K562 (cell line): Measurements from ENCODE around the gene STAU1. TPM values are rescaled to one million over a fixed set of nuclear protein-coding genes. Genes with fewer than 3 reads are reported as not detected.
A peak's percentile ranks its signal among the peaks of the same experiment; 100 is the strongest.

Experiments used
- BCOR ChIP-seq: fragments of 450-650 bp; IDR thresholded peaks from 2 replicates; pipeline ENCODE4 v1.6.1; 2016
- CHD7 ChIP-seq: fragments of 200-600 bp; sonication (generic); IDR thresholded peaks from one replicate; pipeline ENCODE4 v1.6.1; 2012; ENCODE audit warnings: mild to moderate bottlenecking, low read depth, low read length, inconsistent platforms
- E2F5 ChIP-seq: sonication (generic); formaldehyde crosslinking; IDR thresholded peaks from 2 replicates; pipeline ENCODE4 v1.8.0; 2022; ENCODE audit warnings: mild to moderate bottlenecking, missing genetic modification reagents
- NRF1 ChIP-seq, 2 experiments: fragments of 450-650 bp; IDR thresholded peaks in 1 of 2; conservative IDR thresholded peaks in 1 of 2; 2 replicates each; pipeline ENCODE4 v1.6.1; 2014; ENCODE audit warnings: mild to moderate bottlenecking in 2 of 2
- RAD51 ChIP-seq: fragments of 450-650 bp; IDR thresholded peaks from 2 replicates; pipeline ENCODE4 v1.7.1; 2016; ENCODE audit warnings: low read depth, mild to moderate bottlenecking, borderline replicate concordance
- SOX6 ChIP-seq: fragments of 450-650 bp; IDR thresholded peaks from 2 replicates; pipeline ENCODE4 v1.6.1; 2014; ENCODE audit warnings: mild to moderate bottlenecking
- TAF9B ChIP-seq: fragments of 450-650 bp; IDR thresholded peaks from 2 replicates; pipeline ENCODE4 v1.6.1; 2018; ENCODE audit warnings: mild to moderate bottlenecking; ENCODE audit not compliant: partially characterized antibody
- ZNF324 ChIP-seq: fragments of 250-450 bp; sonication (Bioruptor Pico); IDR thresholded peaks from 2 replicates; pipeline ENCODE4 v1.4.0; 2020; ENCODE audit warnings: mild to moderate bottlenecking
- ZNF592 ChIP-seq: fragments of 450-650 bp; IDR thresholded peaks from 2 replicates; pipeline ENCODE4 v1.6.1; 2017; ENCODE audit warnings: antibody characterized with exemption, mild to moderate bottlenecking
- polyA plus RNA-seq, 8 experiments: library from polyadenylated mRNA; depleted of rRNA in 4 of 8; stranded (reverse) in 5 of 8; unstranded in 3 of 8; fragments of >200 nt; fragmentation: Nextera tagmentation in 2 of 8; fragmentation: Illumina TruSeq in 1 of 8; extraction: Ambion mirVana in 2 of 8; extraction: Trizol in 1 of 8; gene quantifications; 2 replicates each; pipeline versions ENCODE4 v1.2.1 to v1.2.3, GENCODE V29; 2011 to 2014; ENCODE audit warnings: inconsistent platforms in 1 of 8, missing spikeins in 1 of 8
- total RNA-seq, 7 experiments: library from RNA; depleted of rRNA in 6 of 7; stranded (reverse); fragments of >200 nt in 6 of 7; fragmentation: Illumina TruSeq in 2 of 7; extraction: Trizol in 2 of 7; gene quantifications; 2 replicates each; pipeline versions ENCODE4 v1.2.1 to v1.2.3, GENCODE V29; 2011 to 2021; ENCODE audit warnings: low replicate concordance in 1 of 7

Gene STAU1
- total and polyA plus RNA-seq, 9 of the 15 experiments (the other 6 are each of a cell fraction or from before 2014, with no cell fraction given): 18.0 to 106 (median 50.6) TPM

GRCh38 chr20:49186535-49187329 is 1.4 kb downstream of the STAU1 start (continued):
- no peak for TF ChIP-seq RAD51
- no peak; the same call in 1 of the 2 replicates for TF ChIP-seq BCOR
- TF ChIP-seq ZNF592: no peak
- TF ChIP-seq E2F5 (CRISPR knock-in tag): no peak
- no peak for TF ChIP-seq TAF9B
- TF ChIP-seq SOX6: no peak
- TF ChIP-seq NRF1 (conservative IDR thresholded peaks at IDR 0.05 in 1 of 2, IDR thresholded peaks at IDR 0.05 in 1 of 2): peak in 1 of 2 experiments; percentile 12; a peak in 1 of 4 replicates
- no peak for TF ChIP-seq CHD7
- no peak for TF ChIP-seq ZNF324 (CRISPR knock-in tag)
